ENCODE measurements around the gene NOX3.

The NOX3 gene

DNA sequence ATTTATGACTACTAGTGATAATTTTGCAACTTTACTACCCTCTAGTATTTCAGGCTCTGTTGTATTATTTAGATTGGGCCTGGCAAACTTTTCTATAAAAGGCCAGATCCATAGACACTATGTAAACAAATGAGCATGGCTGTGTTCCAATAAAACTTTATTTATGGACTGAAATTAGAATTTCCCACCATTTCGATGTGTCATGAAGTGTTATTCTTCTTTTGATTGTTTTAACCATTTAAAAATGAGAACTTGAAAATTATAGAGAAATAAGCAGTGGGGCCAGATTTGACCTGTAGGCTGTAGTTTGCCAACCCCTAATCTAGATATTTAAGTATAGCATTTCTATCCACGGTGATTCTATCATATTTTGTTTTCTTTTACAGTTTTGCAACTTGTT lies 79.8 kb downstream of the NOX3 start:
- Histone ChIP-seq H3K27me3 (replicated peaks in 2 of 5; ENCODE audit: control insufficient read depth in 4 of 5, insufficient read depth in 5 of 5, low read length in 4 of 5) (no peaks in the 10 kb centered on the region), H3K4me1 (ENCODE audit: control extremely low read depth in 1 of 4, control insufficient read depth in 4 of 4, insufficient read depth in 4 of 4, low read length in 3 of 4) (no peaks in the 10 kb centered on the region), H3K36me3 (ENCODE audit: control insufficient read depth in 4 of 4, insufficient read depth in 4 of 4, low read length in 3 of 4) (no peaks in the 10 kb centered on the region), H3K9me3 (ENCODE audit: control extremely low read depth in 1 of 5, control insufficient read depth in 4 of 5, insufficient read depth in 2 of 5, low read depth in 1 of 5, low read length in 4 of 5) (no peaks in the 10 kb centered on the region), H3K27ac (ENCODE audit: insufficient read depth in 1 of 2, low read depth in 1 of 2, low read length in 2 of 2, poor library complexity in 1 of 2, severe bottlenecking in 2 of 2) (no peak overlapping the region), H3K4me3 (ENCODE audit: control insufficient read depth in 1 of 7, extremely low read depth in 1 of 7, insufficient read depth in 4 of 7, low read depth in 2 of 7, low read length in 6 of 7) (no peak overlapping the region)
- ChIA-PET CTCF (no interaction called here), POLR2A (no interaction called here)
- 100% methylated on average over 1 of the region's 2 CpGs for WGBS (ENCODE audit: insufficient coverage)
- no peak for DNase-seq

DNA sequence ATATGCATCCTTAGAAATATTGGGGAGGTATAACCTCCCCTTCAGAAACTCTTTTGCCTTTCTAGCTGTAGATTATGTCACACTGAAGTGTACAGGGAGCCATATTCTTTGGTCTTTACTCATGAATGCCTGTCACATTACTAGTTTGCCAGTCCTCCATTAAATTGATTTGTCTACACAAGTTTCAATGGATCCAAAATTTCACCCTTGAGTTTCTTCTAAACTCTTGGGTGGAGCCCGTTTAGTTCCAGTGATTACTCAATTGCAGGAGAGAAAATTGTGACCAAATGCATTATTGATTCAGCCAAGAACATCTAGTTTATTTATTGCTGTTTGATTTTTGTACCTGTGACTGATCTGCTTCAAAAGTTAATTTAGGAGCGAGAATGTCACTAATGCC lies 81.0 kb downstream of the NOX3 start:
- Histone ChIP-seq H3K27ac (ENCODE audit: insufficient read depth in 1 of 2, low read depth in 1 of 2, low read length in 2 of 2, poor library complexity in 1 of 2, severe bottlenecking in 2 of 2) (no peak overlapping the region), H3K36me3 (ENCODE audit: control insufficient read depth in 4 of 4, insufficient read depth in 4 of 4, low read length in 3 of 4) (no peaks in the 10 kb centered on the region), H3K4me3 (ENCODE audit: control insufficient read depth in 1 of 7, extremely low read depth in 1 of 7, insufficient read depth in 4 of 7, low read depth in 2 of 7, low read length in 6 of 7) (no peak overlapping the region), H3K9me3 (ENCODE audit: control extremely low read depth in 1 of 5, control insufficient read depth in 4 of 5, insufficient read depth in 2 of 5, low read depth in 1 of 5, low read length in 4 of 5) (no peaks in the 10 kb centered on the region), H3K4me1 (ENCODE audit: control extremely low read depth in 1 of 4, control insufficient read depth in 4 of 4, insufficient read depth in 4 of 4, low read length in 3 of 4) (no peaks in the 10 kb centered on the region), H3K27me3 (replicated peaks in 2 of 5; ENCODE audit: control insufficient read depth in 4 of 5, insufficient read depth in 5 of 5, low read length in 4 of 5) (no peaks in the 10 kb centered on the region)
- ChIA-PET POLR2A (no interaction called here), CTCF (no interaction called here)
- WGBS (ENCODE audit: insufficient coverage): 80% methylated on average over 1 of the region's 2 CpGs
- no peak for DNase-seq

DNA sequence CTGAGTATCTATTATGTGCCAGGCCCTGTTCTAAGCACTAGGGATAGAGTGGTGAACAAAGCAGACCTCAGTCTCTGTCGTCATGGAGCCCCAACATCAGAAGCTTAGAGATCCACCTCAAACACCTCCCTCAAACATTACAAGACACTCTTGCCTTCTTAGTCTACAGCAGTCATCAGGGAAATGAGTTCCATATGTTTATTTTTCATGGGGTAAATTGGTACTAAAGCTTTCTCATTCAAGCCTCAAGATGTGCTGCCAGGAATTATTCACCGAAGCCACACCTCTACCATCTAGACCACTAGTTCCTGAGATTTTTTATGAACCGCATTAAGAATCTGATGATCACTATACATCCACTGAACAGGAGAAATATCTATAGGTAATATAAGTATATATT lies 82.4 kb downstream of the NOX3 start:
- CTCF ChIA-PET: no interaction called here

DNA sequence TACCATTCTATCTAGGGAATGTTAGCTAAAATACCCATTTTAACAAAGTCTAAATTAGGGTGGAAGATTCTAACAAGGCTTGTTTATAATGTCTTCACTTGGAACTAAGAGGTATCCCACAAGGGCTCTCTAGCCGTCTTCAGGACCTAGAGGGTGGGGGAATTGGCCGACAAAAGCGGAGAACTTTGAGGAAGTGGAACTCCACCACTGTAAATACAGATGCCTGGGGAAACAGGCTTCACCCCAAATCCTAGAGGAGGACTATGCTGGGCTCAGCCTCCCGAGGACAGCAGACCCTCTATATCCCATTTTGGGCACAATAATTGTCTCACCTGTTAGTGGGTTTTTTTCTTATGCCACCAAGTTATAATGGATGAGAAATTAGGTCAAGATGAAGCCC lies 83.4 kb downstream of the NOX3 start:
- Histone ChIP-seq H3K4me3 (ENCODE audit: control insufficient read depth in 1 of 7, extremely low read depth in 1 of 7, insufficient read depth in 4 of 7, low read depth in 2 of 7, low read length in 6 of 7) (no peak overlapping the region), H3K9me3 (ENCODE audit: control extremely low read depth in 1 of 5, control insufficient read depth in 4 of 5, insufficient read depth in 2 of 5, low read depth in 1 of 5, low read length in 4 of 5) (no peaks in the 10 kb centered on the region), H3K36me3 (ENCODE audit: control insufficient read depth in 4 of 4, insufficient read depth in 4 of 4, low read length in 3 of 4) (no peaks in the 10 kb centered on the region), H3K27me3 (replicated peaks in 2 of 5; ENCODE audit: control insufficient read depth in 4 of 5, insufficient read depth in 5 of 5, low read length in 4 of 5) (no peaks in the 10 kb centered on the region), H3K27ac (ENCODE audit: insufficient read depth in 1 of 2, low read depth in 1 of 2, low read length in 2 of 2, poor library complexity in 1 of 2, severe bottlenecking in 2 of 2) (no peak overlapping the region), H3K4me1 (ENCODE audit: control extremely low read depth in 1 of 4, control insufficient read depth in 4 of 4, insufficient read depth in 4 of 4, low read length in 3 of 4) (no peaks in the 10 kb centered on the region)
- ChIA-PET CTCF (no interaction called here), POLR2A (no interaction called here)
- DNase-seq: no peak
- WGBS (ENCODE audit: insufficient coverage): 90% methylated on average over 4 of the region's 4 CpGs

More for the DNA sequence above, 82.4 kb downstream of the NOX3 start:
- Histone ChIP-seq H3K36me3 (ENCODE audit: control insufficient read depth in 4 of 4, insufficient read depth in 4 of 4, low read length in 3 of 4) (no peaks in the 10 kb centered on the region), H3K4me1 (ENCODE audit: control extremely low read depth in 1 of 4, control insufficient read depth in 4 of 4, insufficient read depth in 4 of 4, low read length in 3 of 4) (no peaks in the 10 kb centered on the region), H3K27me3 (replicated peaks in 2 of 5; ENCODE audit: control insufficient read depth in 4 of 5, insufficient read depth in 5 of 5, low read length in 4 of 5) (no peaks in the 10 kb centered on the region), H3K27ac (ENCODE audit: insufficient read depth in 1 of 2, low read depth in 1 of 2, low read length in 2 of 2, poor library complexity in 1 of 2, severe bottlenecking in 2 of 2) (no peak overlapping the region), H3K4me3 (ENCODE audit: control insufficient read depth in 1 of 7, extremely low read depth in 1 of 7, insufficient read depth in 4 of 7, low read depth in 2 of 7, low read length in 6 of 7) (no peak overlapping the region), H3K9me3 (ENCODE audit: control extremely low read depth in 1 of 5, control insufficient read depth in 4 of 5, insufficient read depth in 2 of 5, low read depth in 1 of 5, low read length in 4 of 5) (no peaks in the 10 kb centered on the region)
- 100% methylated on average over 1 of the region's 3 CpGs for WGBS (ENCODE audit: insufficient coverage)
- POLR2A ChIA-PET: no interaction called here
- no peak for DNase-seq

DNA sequence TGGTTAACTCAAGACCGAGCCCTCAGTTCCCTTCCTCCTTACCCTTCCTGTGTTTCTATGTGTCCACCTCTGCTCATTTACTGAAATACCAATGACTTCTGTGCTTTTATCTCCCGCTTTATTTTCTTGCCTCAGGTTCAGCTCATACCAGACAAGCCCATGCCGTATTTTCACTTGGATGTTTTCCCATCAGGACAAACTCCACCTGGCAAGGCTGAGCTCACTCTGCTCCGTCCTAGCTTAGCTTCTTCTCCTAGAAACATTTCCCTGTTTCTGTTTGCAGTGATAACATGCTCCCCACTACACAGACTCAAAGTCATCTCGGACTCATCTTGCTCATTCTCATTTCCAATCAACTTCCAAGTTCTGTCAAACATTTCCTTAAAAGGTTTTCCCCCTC lies 84.4 kb downstream of the NOX3 start:
- Histone ChIP-seq H3K9me3 (ENCODE audit: control extremely low read depth in 1 of 5, control insufficient read depth in 4 of 5, insufficient read depth in 2 of 5, low read depth in 1 of 5, low read length in 4 of 5) (no peaks in the 10 kb centered on the region), H3K4me1 (ENCODE audit: control extremely low read depth in 1 of 4, control insufficient read depth in 4 of 4, insufficient read depth in 4 of 4, low read length in 3 of 4) (no peaks in the 10 kb centered on the region), H3K4me3 (ENCODE audit: control insufficient read depth in 1 of 7, extremely low read depth in 1 of 7, insufficient read depth in 4 of 7, low read depth in 2 of 7, low read length in 6 of 7) (no peak overlapping the region), H3K27me3 (replicated peaks in 2 of 5; ENCODE audit: control insufficient read depth in 4 of 5, insufficient read depth in 5 of 5, low read length in 4 of 5) (no peaks in the 10 kb centered on the region), H3K36me3 (ENCODE audit: control insufficient read depth in 4 of 4, insufficient read depth in 4 of 4, low read length in 3 of 4) (no peaks in the 10 kb centered on the region), H3K27ac (ENCODE audit: insufficient read depth in 1 of 2, low read depth in 1 of 2, low read length in 2 of 2, poor library complexity in 1 of 2, severe bottlenecking in 2 of 2) (no peak overlapping the region)
- 98% methylated on average over 5 of the region's 5 CpGs for WGBS (ENCODE audit: insufficient coverage)
- POLR2A ChIA-PET: interaction anchor here (0.6 kb wide), 1 partner anchor 1784 kb away, joined by 5 read pairs; no protein-coding TSS in a partner anchor
- DNase-seq: no peak
- CTCF ChIA-PET: no interaction called here

DNA sequence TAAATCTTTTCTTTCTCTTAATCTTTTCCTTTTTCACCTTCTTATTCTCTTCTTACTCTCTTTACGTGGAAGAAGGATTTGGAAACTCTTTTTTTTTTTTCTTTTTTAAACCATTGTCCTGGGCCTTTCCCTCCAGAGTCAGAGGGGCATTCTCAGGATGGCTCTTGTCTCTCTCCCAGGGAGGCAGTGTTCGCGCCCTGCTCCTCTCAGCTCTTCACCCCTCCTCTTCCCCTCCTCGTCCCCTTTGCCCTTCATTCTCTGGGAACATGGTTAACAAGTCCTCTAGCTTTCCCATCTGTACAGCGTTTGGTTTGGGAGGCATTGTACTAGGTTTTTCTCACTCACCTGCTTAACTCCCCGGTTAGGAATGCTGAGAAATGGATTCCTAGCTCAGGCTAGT lies 89.3 kb downstream of the NOX3 start:
- 93% methylated on average over 3 of the region's 6 CpGs for WGBS (ENCODE audit: insufficient coverage)
- ChIA-PET POLR2A (no interaction called here), CTCF (no interaction called here)
- Histone ChIP-seq H3K9me3 (ENCODE audit: control extremely low read depth in 1 of 5, control insufficient read depth in 4 of 5, insufficient read depth in 2 of 5, low read depth in 1 of 5, low read length in 4 of 5) (no peaks in the 10 kb centered on the region), H3K4me3 (ENCODE audit: control insufficient read depth in 1 of 7, extremely low read depth in 1 of 7, insufficient read depth in 4 of 7, low read depth in 2 of 7, low read length in 6 of 7) (no peak overlapping the region), H3K4me1 (ENCODE audit: control extremely low read depth in 1 of 4, control insufficient read depth in 4 of 4, insufficient read depth in 4 of 4, low read length in 3 of 4) (peaks cover 0 to 2% (median 0%) of the 10 kb centered on the region in 4 experiments), H3K36me3 (ENCODE audit: control insufficient read depth in 4 of 4, insufficient read depth in 4 of 4, low read length in 3 of 4) (no peaks in the 10 kb centered on the region), H3K27ac (ENCODE audit: insufficient read depth in 1 of 2, low read depth in 1 of 2, low read length in 2 of 2, poor library complexity in 1 of 2, severe bottlenecking in 2 of 2) (no peak overlapping the region), H3K27me3 (replicated peaks in 2 of 5; ENCODE audit: control insufficient read depth in 4 of 5, insufficient read depth in 5 of 5, low read length in 4 of 5) (no peaks in the 10 kb centered on the region)
- DNase-seq: no peak

DNA sequence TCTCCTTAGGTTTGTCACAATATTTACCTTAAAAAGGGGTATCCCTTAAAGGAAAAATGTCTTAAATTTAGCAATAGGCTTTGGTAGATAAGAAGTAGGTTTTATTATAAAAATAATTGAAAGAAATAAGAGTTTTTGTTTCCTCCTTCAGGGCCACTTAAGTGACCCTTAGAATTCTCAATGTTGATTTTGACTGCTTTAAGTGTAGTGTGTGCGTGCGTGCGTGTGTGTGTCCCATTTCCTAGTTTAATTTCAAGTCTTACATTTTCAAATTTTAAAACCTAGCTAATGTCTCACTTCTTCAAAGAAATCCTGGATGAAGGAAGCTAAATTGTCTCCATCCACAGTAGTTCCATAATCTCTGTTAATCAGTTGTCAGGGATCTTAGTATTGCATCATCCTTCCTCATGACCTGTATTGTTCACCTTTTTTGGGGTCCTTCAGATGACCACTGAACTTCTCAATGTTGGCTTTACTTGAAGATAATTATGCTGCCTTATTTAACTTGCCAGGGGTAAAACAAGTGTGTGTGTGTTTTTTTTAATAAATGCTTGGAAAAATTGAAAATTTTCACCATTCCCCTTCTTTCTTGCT lies 90.7 kb downstream of the NOX3 start:
- H3K9me3 ChIP-seq (ENCODE audit: control extremely low read depth in 1 of 5, control insufficient read depth in 4 of 5, insufficient read depth in 2 of 5, low read depth in 1 of 5, low read length in 4 of 5): no peaks in the 10 kb centered on the region
- WGBS (ENCODE audit: insufficient coverage): no CpG with 5 or more reads among the region's 3 CpGs
- ChIA-PET POLR2A (no interaction called here), CTCF (no interaction called here)
- no peak overlapping the region for H3K4me3 ChIP-seq (ENCODE audit: control insufficient read depth in 1 of 7, extremely low read depth in 1 of 7, insufficient read depth in 4 of 7, low read depth in 2 of 7, low read length in 6 of 7)
- DNase-seq: no peak
- H3K27ac ChIP-seq (ENCODE audit: insufficient read depth in 1 of 2, low read depth in 1 of 2, low read length in 2 of 2, poor library complexity in 1 of 2, severe bottlenecking in 2 of 2): no peak overlapping the region
- H3K4me1 ChIP-seq (ENCODE audit: control extremely low read depth in 1 of 4, control insufficient read depth in 4 of 4, insufficient read depth in 4 of 4, low read length in 3 of 4): peaks cover 0 to 2% (median 0%) of the 10 kb centered on the region in 4 experiments
- no peaks in the 10 kb centered on the region for H3K36me3 ChIP-seq (ENCODE audit: control insufficient read depth in 4 of 4, insufficient read depth in 4 of 4, low read length in 3 of 4)
- H3K27me3 ChIP-seq (replicated peaks in 2 of 5; ENCODE audit: control insufficient read depth in 4 of 5, insufficient read depth in 5 of 5, low read length in 4 of 5): no peaks in the 10 kb centered on the region
